Suprapubic skin (tissue), 4 donors: ENCODE results near the gene USP36.

Experiments used
- CTCF ChIP-seq, 2 donors: fragments of 200-600 bp in 1 of 2; fragments of 450-650 bp in 1 of 2; sonication (generic) in 1 of 2; IDR thresholded peaks; one replicate each; pipeline ENCODE4 v1.5.1; 2016 to 2019; ENCODE audit warnings: antibody characterized with exemption in 2 of 2, mild to moderate bottlenecking in 1 of 2, moderate library complexity in 1 of 2
- EP300 ChIP-seq: sonication (generic); formaldehyde crosslinking; IDR thresholded peaks from one replicate; pipeline ENCODE4 v1.6.1; 2017; ENCODE audit warnings: antibody characterized with exemption
- POLR2A ChIP-seq, 2 donors: fragments of 450-650 bp; IDR thresholded peaks; one replicate each; pipeline ENCODE4 v1.6.1; 2017; ENCODE audit warnings: antibody characterized with exemption in 2 of 2, mild to moderate bottlenecking in 2 of 2, moderate library complexity in 2 of 2
- POLR2AphosphoS5 ChIP-seq, 3 donors: sonication (generic); formaldehyde crosslinking; IDR thresholded peaks; one replicate each; pipeline ENCODE4 v1.6.1; 2017; ENCODE audit warnings: antibody characterized with exemption in 3 of 3

- TF ChIP-seq CTCF (IDR thresholded peaks at IDR 0.05) (no peak), POLR2AphosphoS5 (IDR thresholded peaks at IDR 0.05) (no peak), POLR2A (IDR thresholded peaks at IDR 0.05) (no peak), EP300 (no peak)
Observed at GRCh38 chr17:78884876-78885667, 44.5 kb upstream of the USP36 start.
